HG02623 (cell line): Measurements from ENCODE around the gene DDIT4L.
"Not testable (repeated sequence)": the region's sequence is repeated elsewhere in the genome, so short reads cannot be mapped to it uniquely, and the experiment has no call there.

ENCODE experiments used
- ATAC-seq: cut with Tn5 transposase; IDR thresholded peaks from one replicate; pipeline ENCODE4 v1.9.1; 2021; ENCODE audit warnings: moderate library complexity; ENCODE audit not compliant: unreplicated experiment

Gene DDIT4L

GRCh38 chr4:100189820-100190642 is at the start of gene DDIT4L:
Gene DDIT4L, minus strand, starts transcription at chr4:100190468. Its CDS starts 485 bp downstream, at chr4:100189983.
- ATAC-seq: no peak

- ATAC-seq: no peak
Observed at GRCh38 chr4:100240008-100240407, 49.7 kb upstream of the DDIT4L start.

- no peak for ATAC-seq
Observed at GRCh38 chr4:100224721-100225120, 34.5 kb upstream of the DDIT4L start.

- ATAC-seq: no peak
Observed at GRCh38 chr4:100224160-100224559, 33.9 kb upstream of the DDIT4L start.

GRCh38 chr4:100208964-100209363 is 18.7 kb upstream of the DDIT4L start:
- ATAC-seq: peak; percentile 90

GRCh38 chr4:100208459-100208858 is 18.2 kb upstream of the DDIT4L start:
- no peak for ATAC-seq

- ATAC-seq: no peak
Observed at GRCh38 chr4:100206850-100207249, 16.6 kb upstream of the DDIT4L start.

- ATAC-seq: no peak
Observed at GRCh38 chr4:100198061-100198460, 7.8 kb upstream of the DDIT4L start.

- ATAC-seq: not testable (repeated sequence)
Observed at GRCh38 chr4:100196388-100197071, 6.3 kb upstream of the DDIT4L start.

GRCh38 chr4:100190643-100191600 is 654 bp upstream of the DDIT4L start:
- ATAC-seq: no peak

- no peak for ATAC-seq
Observed at GRCh38 chr4:100188829-100189228, 1.4 kb downstream of the DDIT4L start.

GRCh38 chr4:100187781-100188180 is 2.5 kb downstream of the DDIT4L start:
- no peak for ATAC-seq

GRCh38 chr4:100184787-100185186 is 5.5 kb downstream of the DDIT4L start:
- ATAC-seq: no peak

- ATAC-seq: no peak
Observed at GRCh38 chr4:100177855-100178254, 12.4 kb downstream of the DDIT4L start.

- no peak for ATAC-seq
Observed at GRCh38 chr4:100177126-100177525, 13.1 kb downstream of the DDIT4L start.

- ATAC-seq: no peak
Observed at GRCh38 chr4:100175858-100176257, 14.4 kb downstream of the DDIT4L start.

- ATAC-seq: no peak
Observed at GRCh38 chr4:100174985-100175383, 15.3 kb downstream of the DDIT4L start.

- no peak for ATAC-seq
Observed at GRCh38 chr4:100170986-100171385, 19.3 kb downstream of the DDIT4L start.

- no peak for ATAC-seq
Observed at GRCh38 chr4:100169491-100170485, 20.5 kb downstream of the DDIT4L start.

GRCh38 chr4:100168521-100168920 is 21.7 kb downstream of the DDIT4L start:
- no peak for ATAC-seq
